HG03139 (cell line): ENCODE measurements around the gene TMEM101.
"Not testable (repeated sequence)": the region's sequence is repeated elsewhere in the genome, so short reads cannot be mapped to it uniquely, and the experiment has no call there.

Experiments used
- ATAC-seq: cut with Tn5 transposase; IDR thresholded peaks from one replicate; pipeline ENCODE4 v1.9.1; 2021; ENCODE audit not compliant: unreplicated experiment

The TMEM101 gene

GRCh38 chr17:44000871-44001460 is 13.8 kb downstream of the TMEM101 start:
- no peak for ATAC-seq

GRCh38 chr17:44000141-44000860 is 14.5 kb downstream of the TMEM101 start:
- ATAC-seq: no peak

GRCh38 chr17:43999024-43999423 is 15.7 kb downstream of the TMEM101 start:
- no peak for ATAC-seq

GRCh38 chr17:43998552-43998951 is 16.2 kb downstream of the TMEM101 start:
- no peak for ATAC-seq

- not testable (repeated sequence) for ATAC-seq
Measured at GRCh38 chr17:43997180-43997579, 17.6 kb downstream of the TMEM101 start.

GRCh38 chr17:43995150-43995471 is 19.7 kb downstream of the TMEM101 start:
- ATAC-seq: no peak

GRCh38 chr17:43994272-43995149 is 20.3 kb downstream of the TMEM101 start:
- no peak for ATAC-seq

- no peak for ATAC-seq
Measured at GRCh38 chr17:43992641-43993040, 22.1 kb downstream of the TMEM101 start.

- ATAC-seq: no peak
Measured at GRCh38 chr17:43988301-43988700, 26.5 kb downstream of the TMEM101 start.

GRCh38 chr17:43987131-43988021 is 27.4 kb downstream of the TMEM101 start:
- no peak for ATAC-seq

- ATAC-seq: no peak
Measured at GRCh38 chr17:43986225-43986981, 28.4 kb downstream of the TMEM101 start.

- ATAC-seq: no peak
Measured at GRCh38 chr17:43984521-43984920, 30.2 kb downstream of the TMEM101 start.

GRCh38 chr17:43983515-43984411 is 31.0 kb downstream of the TMEM101 start:
- no peak for ATAC-seq

GRCh38 chr17:43983196-43983514 is 31.6 kb downstream of the TMEM101 start:
- ATAC-seq: no peak

GRCh38 chr17:43982171-43982570 is 32.6 kb downstream of the TMEM101 start:
- no peak for ATAC-seq

GRCh38 chr17:43979671-43980070 is 35.1 kb downstream of the TMEM101 start:
- no peak for ATAC-seq

- no peak for ATAC-seq
Measured at GRCh38 chr17:43979011-43979410, 35.8 kb downstream of the TMEM101 start.

- no peak for ATAC-seq
Measured at GRCh38 chr17:43978078-43978477, 36.7 kb downstream of the TMEM101 start.
